AG04449 (cell line): Measurements from ENCODE around the gene KSR1.

ENCODE experiments used
- CTCF ChIA-PET: fragments of 350-600 bp; formaldehyde crosslinking; extraction: SDS; loops from one replicate; lab custom pipeline; 2021; ENCODE audit warnings: antibody characterized with exemption; lab: Yijun Ruan, JAX
- POLR2A ChIA-PET: fragments of 400-600, 350-600 bp; formaldehyde crosslinking; extraction: SDS; loops from one replicate; lab custom pipeline; 2020; ENCODE audit warnings: antibody characterized with exemption, inconsistent platforms; lab: Yijun Ruan, JAX
- DNase-seq: peaks from one replicate; pipeline ENCODE4 v3.0.0-alpha.2; 2010; ENCODE audit warnings: low read depth, low spot score
- H3K4me3 ChIP-seq: 2 replicates; pipeline ENCODE4 v1.5.1; 2011; ENCODE audit warnings: low read depth, mild to moderate bottlenecking, control low read depth, low read length
- CTCF ChIP-seq: IDR thresholded peaks from one replicate; pipeline ENCODE4 v1.5.1; 2011; ENCODE audit warnings: mild to moderate bottlenecking, moderate library complexity, low read length, control low read depth, inconsistent platforms; ENCODE audit not compliant: insufficient read depth; ENCODE audit errors: missing control alignments

The KSR1 gene

GRCh38 chr17:27541301-27542023 is 85.2 kb downstream of the KSR1 start:
- no peak overlapping the region for H3K4me3 ChIP-seq

GRCh38 chr17:27542841-27543463 is 86.7 kb downstream of the KSR1 start:
- H3K4me3 ChIP-seq, result no peak overlapping the region
- no peak for DNase-seq
- ChIA-PET CTCF (no interaction called here), POLR2A (no interaction called here)
- TF ChIP-seq CTCF, result no peak

More at GRCh38 chr17:27541301-27542023, 85.2 kb downstream of the KSR1 start:
- no peak for DNase-seq
- TF ChIP-seq CTCF, result no peak
- ChIA-PET CTCF (interaction anchor here (1.1 to 1.6 kb wide), 2 partner anchors 30 to 187 kb away, joined by 3 read pairs; no protein-coding TSS in a partner anchor), POLR2A (no interaction called here)

GRCh38 chr17:27543464-27543856 is 87.2 kb downstream of the KSR1 start:
- CTCF ChIA-PET, result no interaction called here
- POLR2A ChIA-PET, result no interaction called here

GRCh38 chr17:27543958-27544349 is 87.7 kb downstream of the KSR1 start:
- CTCF ChIA-PET, result interaction anchor here (1.4 kb wide), 1 partner anchor 21 kb away, joined by 4 read pairs; no protein-coding TSS in a partner anchor
- no peak overlapping the region for H3K4me3 ChIP-seq
- TF ChIP-seq CTCF, result no peak
- DNase-seq, result no peak
- POLR2A ChIA-PET, result no interaction called here

More at GRCh38 chr17:27543464-27543856, 87.2 kb downstream of the KSR1 start:
- TF ChIP-seq CTCF, result no peak
- DNase-seq, result no peak
- H3K4me3 ChIP-seq, result no peak overlapping the region

- H3K4me3 ChIP-seq, result no peak overlapping the region
- POLR2A ChIA-PET, result no interaction called here
- CTCF ChIA-PET, result interaction anchor here (0.8 to 1.4 kb wide), 2 partner anchors 10 to 21 kb away, joined by 3 to 4 read pairs; no protein-coding TSS in a partner anchor
- no peak for TF ChIP-seq CTCF
- no peak for DNase-seq
These were observed 88.3 kb downstream of the KSR1 start for GRCh38 chr17:27544350-27545131.
